HepG2 (cell line): ENCODE measurements around the gene GNA14. TPM values are rescaled to one million over a fixed set of nuclear protein-coding genes. Genes with fewer than 3 reads are reported as not detected.

Experiments
- ATAC-seq: fragments of 200-7000 bp; cut with Tn5 transposase; 3 replicates; pipeline ENCODE4 v1.9.1; 2020; ENCODE audit warnings: mild to moderate bottlenecking, moderate library complexity
- BruUV-seq: library from RNA; stranded (reverse); fragments of 400-500 nt; replicated peaks from 2 replicates; lab custom pipeline; 2021; lab: Mats Ljungman, UMichigan
- CTCF ChIA-PET: fragments of 300-600 bp; formaldehyde crosslinking; extraction: SDS; loops from one replicate; lab custom pipeline; 2021; ENCODE audit warnings: low total read pairs, inconsistent platforms, low intra/inter-chr PET ratio; lab: Yijun Ruan, JAX
- POLR2A ChIA-PET: fragments of 350-600 bp; sonication (Branson Sonifier 250); formaldehyde crosslinking; loops from one replicate; lab custom pipeline; 2020; ENCODE audit warnings: antibody characterized with exemption, inconsistent platforms; lab: Yijun Ruan, JAX
- DNase-seq: peaks from one replicate; pipeline ENCODE4 v3.0.0-alpha.2; 2015; ENCODE audit warnings: low spot score
- FAIRE-seq: peaks from 3 replicates; lab custom pipeline; 2011; peaks lifted over from hg19 to GRCh38; lab: Jason Lieb, UNC
- H2AFZ ChIP-seq: one replicate; pipeline ENCODE4 v1.6.1; 2011; ENCODE audit warnings: low read length, inconsistent platforms
- H3K27ac ChIP-seq: fragments of 300-600 bp; 3 replicates; pipeline ENCODE4 v1.8.0; 2011; ENCODE audit warnings: mixed run types, mild to moderate bottlenecking, mixed read lengths, low read length, inconsistent platforms; ENCODE audit not compliant: insufficient read depth; ENCODE audit errors: extremely low read length
- H3K27me3 ChIP-seq, 2 experiments: fragments of 200-600 bp in 1 of 2; 2 replicates in 1 of 2; 3 replicates in 1 of 2; pipeline versions ENCODE4 v1.6.0 to v1.8.0; 2011; ENCODE audit warnings: low read length in 2 of 2, mild to moderate bottlenecking in 2 of 2, moderate library complexity in 2 of 2, inconsistent platforms in 1 of 2; ENCODE audit not compliant: insufficient read depth in 2 of 2, control insufficient read depth in 1 of 2
- H3K36me3 ChIP-seq, 2 experiments: fragments of 200-600 bp in 1 of 2; replicated peaks in 1 of 2; 2 replicates in 1 of 2; 3 replicates in 1 of 2; pipeline versions ENCODE4 v1.5.1 to v1.8.0; 2011; ENCODE audit warnings: low read length in 2 of 2, inconsistent platforms in 1 of 2; ENCODE audit not compliant: insufficient read depth in 2 of 2, control insufficient read depth in 1 of 2
- H3K4me1 ChIP-seq: 2 replicates; pipeline ENCODE4 v1.5.1; 2012; ENCODE audit warnings: low read length, inconsistent platforms; ENCODE audit not compliant: insufficient read depth
- H3K4me2 ChIP-seq: 2 replicates; pipeline ENCODE4 v1.6.0; 2011; ENCODE audit warnings: low read depth, low read length, inconsistent platforms
- H3K4me3 ChIP-seq, 3 experiments: fragments of 200-600 bp in 1 of 3; sonication (generic), shearing (Covaris generic) in 1 of 3; replicated peaks in 1 of 3; 2 replicates each; pipeline ENCODE4 v1.5.1; 2011 to 2016; ENCODE audit warnings: low read length in 3 of 3, inconsistent platforms in 2 of 3, low read depth in 2 of 3, mild to moderate bottlenecking in 2 of 3, control low read depth in 1 of 3, mixed read lengths in 1 of 3; ENCODE audit not compliant: insufficient read depth in 1 of 3
- H3K79me2 ChIP-seq: one replicate; pipeline ENCODE4 v1.6.1; 2011; ENCODE audit warnings: low read length, inconsistent platforms; ENCODE audit not compliant: insufficient read depth
- H3K9ac ChIP-seq: 2 replicates; pipeline ENCODE4 v1.6.0; 2011; ENCODE audit warnings: mild to moderate bottlenecking, low read depth, low read length, inconsistent platforms; ENCODE audit not compliant: insufficient read depth
- H3K9me3 ChIP-seq: 2 replicates; pipeline ENCODE4 v1.5.1; 2012; ENCODE audit warnings: mild to moderate bottlenecking, low read length
- H4K20me1 ChIP-seq: 2 replicates; pipeline ENCODE4 v1.6.0; 2011; ENCODE audit warnings: inconsistent platforms, mild to moderate bottlenecking, low read length, moderate library complexity; ENCODE audit not compliant: insufficient read depth
- DMAP1 ChIP-seq: IDR thresholded peaks from 2 replicates; pipeline ENCODE4 v1.6.1; 2016
- HNRNPH1 ChIP-seq: fragments of 200-400 bp; formaldehyde crosslinking; optimal IDR thresholded peaks from 2 replicates; pipeline ENCODE3; 2017; ENCODE audit warnings: mild to moderate bottlenecking, low read depth, low read length
- HNRNPUL1 ChIP-seq: fragments of 200-400 bp; formaldehyde crosslinking; IDR thresholded peaks from 2 replicates; pipeline ENCODE4 v1.6.1; 2017; ENCODE audit warnings: low read depth, mild to moderate bottlenecking, low read length, moderate library complexity
- KDM4B ChIP-seq: sonication (generic); formaldehyde crosslinking; IDR thresholded peaks from 2 replicates; pipeline ENCODE4 v1.4.0; 2020; ENCODE audit warnings: missing genetic modification reagents
- WIZ ChIP-seq: sonication (generic); formaldehyde crosslinking; IDR thresholded peaks from 2 replicates; pipeline ENCODE4 v1.5.1; 2020; ENCODE audit warnings: mild to moderate bottlenecking, missing genetic modification reagents
- ZNF225 ChIP-seq: sonication (generic); formaldehyde crosslinking; IDR thresholded peaks from 2 replicates; pipeline ENCODE4 v1.4.0; 2020; ENCODE audit warnings: mild to moderate bottlenecking, missing genetic modification reagents
- ZNF331 ChIP-seq: sonication (generic); formaldehyde crosslinking; IDR thresholded peaks from 2 replicates; pipeline ENCODE4 v1.4.0; 2020; ENCODE audit warnings: missing genetic modification reagents
- WGBS: methylation state at CpG from one replicate; pipeline ENCODE4 v1.1.6; 2017; ENCODE audit warnings: low lambda C conversion rate; 5-methylcytosine and 5-hydroxymethylcytosine counted together
- in situ Hi-C: cut with HindIII; loops from 2 replicates; pipeline ENCODE4 v1.10.0; 2017; ENCODE audit warnings: low pct_unique_long_range_greater_than_20kb; ENCODE audit not compliant: extremely low pct_ligation_motif_present
- intact Hi-C: fragments of 100-400 bp; cut with micrococcal nuclease; formaldehyde crosslinking; loops from one replicate; pipeline ENCODE4 v1.10.0; 2022; ENCODE audit not compliant: unreplicated experiment
- polyA plus RNA-seq, 8 experiments: library from polyadenylated mRNA; depleted of rRNA in 3 of 8; stranded (reverse) in 7 of 8; unstranded in 1 of 8; fragments of >200 nt; fragmentation: Illumina TruSeq in 4 of 8; extraction: Trizol in 4 of 8; gene quantifications; 2 replicates each; pipeline versions ENCODE4 v1.2.1 to v1.2.3, GENCODE V29; 2011 to 2016; ENCODE audit warnings: low read depth in 4 of 8, missing spikeins in 1 of 8, mixed read lengths in 1 of 8; ENCODE audit not compliant: insufficient read depth in 1 of 8
- total RNA-seq, 5 experiments: library from RNA; depleted of rRNA; stranded (reverse); fragments of >200 nt; fragmentation: Illumina TruSeq; extraction: Trizol; gene quantifications; 2 replicates each; pipeline ENCODE4 v1.2.3, GENCODE V29; 2016; ENCODE audit warnings: low read depth in 1 of 5
- TF ChIP-seq, protein P1 (sequence below): sonication (generic); formaldehyde crosslinking; IDR thresholded peaks from 2 replicates; pipeline ENCODE4 v1.4.0; 2020; ENCODE audit warnings: missing genetic modification reagents
- TF ChIP-seq, protein P2 (sequence below): IDR thresholded peaks from 2 replicates; pipeline ENCODE4 v1.6.1; 2016; ENCODE audit warnings: mild to moderate bottlenecking

GNA14 gene
- total and polyA plus RNA-seq, 2 of the 13 experiments (the other 11 are each of a cell fraction or from before 2014, with no cell fraction given) = not detected

DNA sequence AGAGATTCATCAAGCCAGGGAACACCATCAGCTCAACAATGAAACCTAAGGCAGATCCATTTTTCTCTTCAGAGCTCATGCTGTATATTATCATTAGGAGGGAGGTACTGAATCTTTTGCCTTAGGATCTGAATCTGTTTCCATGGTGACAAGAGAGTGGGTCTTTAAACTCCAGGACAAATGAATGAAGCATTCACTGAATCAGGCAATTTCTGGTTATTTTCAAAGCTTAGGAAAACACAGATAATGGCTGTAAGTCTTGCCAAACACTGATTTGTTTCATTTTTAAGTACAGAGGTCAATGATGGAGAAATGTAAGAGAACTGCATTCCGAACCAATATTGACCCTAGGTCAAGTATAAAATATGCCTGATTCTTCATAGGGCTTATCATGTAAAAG lies 84.9 kb downstream of the GNA14 start (continued):
- TF ChIP-seq, protein P1, sequence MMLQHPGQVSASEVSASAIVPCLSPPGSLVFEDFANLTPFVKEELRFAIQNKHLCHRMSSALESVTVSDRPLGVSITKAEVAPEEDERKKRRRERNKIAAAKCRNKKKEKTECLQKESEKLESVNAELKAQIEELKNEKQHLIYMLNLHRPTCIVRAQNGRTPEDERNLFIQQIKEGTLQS (CRISPR knock-in tag) = no peak

DNA sequence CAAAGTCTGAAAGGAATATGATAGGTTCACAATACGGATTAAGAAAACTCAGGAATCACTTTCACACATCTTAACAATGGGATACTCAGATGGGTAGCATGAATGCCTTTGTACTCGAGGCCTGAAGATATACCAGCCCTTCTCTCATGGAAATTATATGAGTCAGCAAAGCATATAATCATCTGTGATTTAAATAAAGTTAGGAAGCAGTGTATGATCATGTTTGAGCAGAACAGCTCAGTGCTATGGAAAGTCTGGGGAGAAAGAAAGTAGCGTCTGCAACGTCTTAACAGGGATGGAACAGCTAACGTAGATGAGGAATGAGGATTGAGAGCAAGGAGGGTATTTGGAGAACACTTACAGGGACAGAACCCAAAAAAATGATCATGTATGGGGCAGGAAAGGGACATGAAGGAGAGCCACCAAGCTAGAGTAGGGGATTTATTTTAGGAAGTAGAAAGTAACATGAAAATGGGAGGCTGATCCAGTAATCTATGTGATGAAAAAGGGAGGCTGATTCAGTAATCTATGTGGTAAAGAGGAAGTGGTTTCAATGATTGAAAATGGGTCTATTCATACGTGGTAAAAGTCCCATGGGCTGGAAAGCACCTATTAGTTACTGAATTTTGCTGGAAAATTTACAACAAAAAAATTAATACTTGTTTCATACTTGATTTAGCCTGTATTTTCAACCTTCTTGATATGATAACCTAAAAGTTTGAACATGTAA lies 85.9 kb downstream of the GNA14 start:
- ChIA-PET CTCF (no interaction called here), POLR2A (no interaction called here)
- Histone ChIP-seq H3K9me3 (no peaks in the 10 kb centered on the region), H3K4me3 (no peak overlapping the region), H3K9ac (no peak overlapping the region), H3K27ac (no peak overlapping the region), H3K4me2 (no peak overlapping the region), H2AFZ (no peak overlapping the region), H3K36me3 (no peaks in the 10 kb centered on the region), H3K4me1 (no peaks in the 10 kb centered on the region), H4K20me1 (no peaks in the 10 kb centered on the region), H3K27me3 (no peaks in the 10 kb centered on the region), H3K79me2 (no peaks in the 10 kb centered on the region)
- BruUV-seq = no TSS peak
- DNase-seq (no peak), ATAC-seq (no peak), FAIRE-seq (no peak)
- TF ChIP-seq KDM4B (CRISPR knock-in tag) (no peak), DMAP1 (CRISPR knock-in tag) (no peak), HNRNPUL1 (no peak), WIZ (CRISPR knock-in tag) (no peak), ZNF331 (CRISPR knock-in tag) (no peak), ZNF225 (CRISPR knock-in tag) (no peak), HNRNPH1 (no peak)
- TF ChIP-seq, protein P2, sequence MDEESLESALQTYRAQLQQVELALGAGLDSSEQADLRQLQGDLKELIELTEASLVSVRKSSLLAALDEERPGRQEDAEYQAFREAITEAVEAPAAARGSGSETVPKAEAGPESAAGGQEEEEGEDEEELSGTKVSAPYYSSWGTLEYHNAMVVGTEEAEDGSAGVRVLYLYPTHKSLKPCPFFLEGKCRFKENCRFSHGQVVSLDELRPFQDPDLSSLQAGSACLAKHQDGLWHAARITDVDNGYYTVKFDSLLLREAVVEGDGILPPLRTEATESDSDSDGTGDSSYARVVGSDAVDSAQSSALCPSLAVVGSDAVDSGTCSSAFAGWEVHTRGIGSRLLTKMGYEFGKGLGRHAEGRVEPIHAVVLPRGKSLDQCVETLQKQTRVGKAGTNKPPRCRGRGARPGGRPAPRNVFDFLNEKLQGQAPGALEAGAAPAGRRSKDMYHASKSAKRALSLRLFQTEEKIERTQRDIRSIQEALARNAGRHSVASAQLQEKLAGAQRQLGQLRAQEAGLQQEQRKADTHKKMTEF (CRISPR knock-in tag) = no peak
- in situ Hi-C loops (no loop called here), intact Hi-C loops (no loop called here)
- 2% methylated on average over 6 of the region's 6 CpGs for WGBS
